Kidney capillary endothelial cell (primary cell): ENCODE results near the gene GFPT1.
"Not testable (repeated sequence)": the region's sequence is repeated elsewhere in the genome, so short reads cannot be mapped to it uniquely, and the experiment has no call there.

Experiments used
- DNase-seq: peaks from one replicate; pipeline ENCODE4 v3.0.0-alpha.2; 2018; ENCODE audit warnings: low spot score

The GFPT1 gene

DNA sequence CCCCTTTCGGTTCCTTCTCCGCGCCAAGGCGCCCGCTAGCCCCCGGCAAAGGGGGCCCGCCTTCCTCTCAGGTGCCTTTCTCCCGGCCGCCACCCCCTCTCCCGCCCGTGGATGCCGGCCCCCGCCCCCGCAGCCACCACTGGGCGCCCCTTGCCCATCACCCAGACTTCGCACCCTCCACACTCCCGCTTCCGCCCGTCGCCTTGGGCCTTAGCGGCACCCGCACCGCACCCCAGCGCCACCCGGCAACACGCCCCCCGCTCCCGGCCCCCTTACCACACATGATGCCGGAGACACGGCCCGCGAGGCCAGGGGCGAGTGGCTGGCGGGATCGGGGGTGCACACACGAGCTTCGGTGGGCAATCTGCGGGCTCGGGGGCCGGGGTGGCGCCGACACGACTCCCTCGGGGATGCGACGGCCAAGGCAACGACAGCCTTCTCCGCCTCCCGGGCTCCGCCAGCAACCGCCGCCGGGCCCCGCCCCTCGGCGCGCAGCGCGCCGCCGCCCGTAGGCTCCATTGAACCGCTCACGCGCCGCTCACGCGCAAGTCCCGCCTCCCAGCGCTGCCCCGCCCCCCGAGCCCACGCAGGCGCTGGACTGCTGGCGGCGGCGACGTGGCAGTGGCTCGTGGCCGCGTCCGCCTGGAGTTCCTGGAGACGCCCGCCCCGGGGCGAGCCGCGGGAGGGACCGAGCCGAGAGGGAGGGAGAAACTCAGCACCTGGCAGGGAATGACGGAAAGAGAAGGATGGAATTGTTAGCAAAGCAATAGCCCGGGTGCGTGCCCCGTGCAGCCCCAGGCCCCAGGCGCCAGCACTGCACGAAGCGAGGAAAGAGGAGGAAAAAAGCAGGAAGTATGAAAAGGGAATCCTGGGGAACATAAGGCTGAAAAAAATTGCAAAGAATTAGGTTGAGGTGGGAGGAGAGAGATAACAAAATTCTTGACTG is at the start of gene GFPT1:
Gene GFPT1, minus strand, starts transcription at position 439 of the 946 bp plus-strand sequence. Its CDS starts 156 bp downstream, at position 283.
- DNase-seq = peak; percentile 88

GRCh38 chr2:69436596-69436937 is 49.5 kb upstream of the GFPT1 start:
- no peak for DNase-seq

- DNase-seq = no peak
Measured at GRCh38 chr2:69434753-69435152, 47.7 kb upstream of the GFPT1 start.

DNA sequence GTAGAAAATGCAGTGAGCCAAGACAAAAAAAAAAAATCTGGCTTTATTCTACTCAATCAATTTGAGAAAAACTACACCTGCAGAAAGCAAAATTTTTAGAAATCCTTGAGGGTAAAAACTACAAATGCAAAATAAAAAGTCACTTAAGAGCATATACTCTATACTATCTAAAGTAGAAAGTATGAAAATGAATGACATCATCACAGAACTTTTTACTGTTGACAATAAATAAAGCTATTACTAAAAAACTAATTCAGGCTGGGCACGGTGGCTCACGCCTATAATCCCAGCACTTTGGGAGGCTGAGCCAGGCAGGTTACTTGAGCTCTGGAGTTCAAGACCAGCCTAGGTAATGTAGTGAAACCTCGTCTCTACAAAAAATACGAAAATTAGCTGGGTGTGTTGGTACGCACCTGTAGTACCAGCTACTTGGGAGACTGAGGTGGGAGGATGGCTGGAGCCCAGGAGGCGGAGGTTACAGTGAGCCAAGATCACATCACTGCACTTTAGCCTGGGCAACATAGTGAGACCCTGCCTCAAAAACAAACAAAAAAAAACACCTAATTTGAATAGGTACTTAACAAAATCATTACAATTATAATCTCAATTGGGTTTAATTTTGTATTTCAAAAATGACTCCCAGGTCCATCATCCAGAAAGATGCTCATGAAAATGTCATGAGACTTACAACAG is 42.6 kb upstream of the GFPT1 start:
- DNase-seq = no peak

DNA sequence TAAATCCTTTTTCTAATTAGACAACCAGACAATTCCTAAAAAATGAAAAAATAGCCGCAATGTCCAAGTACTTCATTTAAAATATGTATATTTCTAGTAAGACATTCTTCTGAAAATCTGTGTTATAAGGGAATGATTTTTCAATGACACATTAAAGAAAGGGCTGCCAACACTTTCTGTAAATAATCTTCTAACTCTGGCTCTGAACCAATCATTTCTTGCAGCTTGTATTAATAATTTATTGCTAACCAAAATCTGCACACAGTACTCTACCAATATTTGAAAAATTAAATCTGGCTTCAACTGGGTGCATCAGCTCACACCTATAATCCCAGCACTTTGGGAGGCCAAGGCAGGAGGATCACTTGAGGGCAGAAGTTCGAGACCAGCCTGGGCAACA is 42.0 kb upstream of the GFPT1 start:
- no peak for DNase-seq

DNA sequence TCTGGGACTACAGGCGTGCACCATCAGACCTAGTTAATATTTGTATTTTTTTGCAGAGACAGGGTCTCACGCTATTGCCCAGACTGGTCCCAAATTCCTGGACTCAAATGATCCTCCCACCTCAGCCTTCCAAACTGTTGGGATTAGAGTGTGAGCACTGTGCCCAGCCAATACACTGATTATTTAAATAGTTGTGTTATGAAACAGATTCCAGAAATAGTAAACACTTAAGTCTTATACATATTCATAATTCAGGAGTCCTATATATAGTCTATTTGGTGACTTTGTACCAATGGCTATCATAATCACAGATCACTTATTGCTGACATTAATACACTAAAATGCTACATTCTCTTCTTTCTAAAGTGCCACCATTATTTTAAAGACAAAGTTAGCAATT is 37.4 kb upstream of the GFPT1 start:
- no peak for DNase-seq

DNA sequence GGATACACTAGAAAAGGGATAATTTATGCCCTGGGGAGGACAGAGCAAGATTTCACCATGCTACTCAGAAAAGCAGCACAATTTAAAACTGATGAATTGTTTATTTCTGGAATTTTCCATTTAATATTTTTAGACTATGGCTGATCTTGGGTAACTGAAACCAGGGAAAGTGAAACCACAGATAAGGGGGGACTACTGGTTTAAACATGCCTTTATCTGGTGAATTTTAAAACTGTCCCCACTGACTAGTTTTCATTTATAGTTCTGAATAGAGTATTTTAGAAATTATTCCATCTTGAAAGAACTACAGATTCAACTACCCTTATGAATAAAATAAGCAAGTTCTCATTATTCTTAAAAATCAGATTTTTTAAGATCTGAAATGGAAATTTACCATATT is 35.2 kb upstream of the GFPT1 start:
- no peak for DNase-seq

GRCh38 chr2:69419111-69419510 is 32.1 kb upstream of the GFPT1 start:
- DNase-seq = not testable (repeated sequence)

- no peak for DNase-seq
Measured at GRCh38 chr2:69416147-69416546, 29.1 kb upstream of the GFPT1 start.

DNA sequence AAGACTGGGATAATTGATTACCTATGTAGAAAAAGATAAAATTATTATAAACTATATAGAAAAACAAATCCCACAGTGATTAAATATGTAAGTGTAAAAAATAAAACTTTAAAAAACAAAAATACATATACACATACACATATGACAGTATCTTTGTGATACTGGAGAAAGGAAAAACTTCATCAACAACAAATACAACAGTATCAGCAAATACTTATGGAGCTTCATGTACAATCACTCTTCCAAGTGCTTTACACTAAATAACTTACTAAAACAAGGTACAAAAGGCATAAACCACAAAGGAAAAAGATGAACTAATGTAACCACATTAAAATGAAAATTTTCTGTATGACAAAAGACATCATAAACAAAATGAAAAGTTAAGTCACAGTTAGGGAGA is 24.1 kb upstream of the GFPT1 start:
- no peak for DNase-seq

- DNase-seq = no peak
Measured at GRCh38 chr2:69405306-69405705, 18.3 kb upstream of the GFPT1 start.

- DNase-seq = no peak
Measured at GRCh38 chr2:69400121-69400520, 13.1 kb upstream of the GFPT1 start.

DNA sequence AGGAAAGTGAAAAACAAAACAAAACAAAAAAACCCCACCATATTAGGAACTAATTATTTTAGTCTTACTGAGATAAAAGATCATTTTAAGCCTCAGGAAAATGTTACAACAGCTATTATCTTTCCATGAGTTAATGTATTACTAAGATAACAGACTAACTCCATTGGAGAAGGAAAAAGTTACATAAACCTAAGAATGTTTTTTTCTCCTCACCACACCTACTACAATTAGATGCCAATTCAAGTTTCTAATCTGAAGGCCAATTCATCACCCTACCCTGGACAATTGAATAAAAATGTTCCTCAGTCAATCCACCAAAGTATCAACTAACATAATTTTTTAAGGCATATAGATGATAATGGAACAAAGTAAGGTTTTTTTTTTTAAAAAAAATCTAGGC is 10.2 kb upstream of the GFPT1 start:
- DNase-seq = no peak

GRCh38 chr2:69395866-69396265 is 8.8 kb upstream of the GFPT1 start:
- DNase-seq = no peak

GRCh38 chr2:69393963-69394362 is 6.9 kb upstream of the GFPT1 start:
- no peak for DNase-seq

DNA sequence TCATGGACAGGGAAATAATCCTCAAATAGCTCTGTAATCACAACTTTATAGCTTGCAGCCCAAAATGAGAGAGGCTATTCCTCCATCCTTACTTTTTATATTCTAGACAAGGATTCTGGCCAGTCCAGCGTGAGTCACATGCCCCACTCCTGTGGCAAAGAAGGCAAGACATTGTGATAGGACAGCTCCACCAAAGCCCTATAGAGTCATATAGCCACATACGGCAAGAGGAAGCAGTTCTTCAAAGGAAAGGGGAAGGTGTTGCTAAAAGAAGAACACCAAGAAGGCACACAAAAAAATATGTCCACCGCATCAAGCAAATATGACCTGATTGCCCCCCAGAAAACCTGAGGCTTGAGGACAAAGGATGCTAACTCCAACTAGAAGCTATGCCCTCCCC is 3.4 kb upstream of the GFPT1 start:
- DNase-seq = no peak

- no peak for DNase-seq
Measured at GRCh38 chr2:69390001-69390400, 3.0 kb upstream of the GFPT1 start.

GRCh38 chr2:69389271-69389670 is 2.2 kb upstream of the GFPT1 start:
- DNase-seq = no peak

GRCh38 chr2:69387770-69388481 is 899 bp upstream of the GFPT1 start:
- no peak for DNase-seq

DNA sequence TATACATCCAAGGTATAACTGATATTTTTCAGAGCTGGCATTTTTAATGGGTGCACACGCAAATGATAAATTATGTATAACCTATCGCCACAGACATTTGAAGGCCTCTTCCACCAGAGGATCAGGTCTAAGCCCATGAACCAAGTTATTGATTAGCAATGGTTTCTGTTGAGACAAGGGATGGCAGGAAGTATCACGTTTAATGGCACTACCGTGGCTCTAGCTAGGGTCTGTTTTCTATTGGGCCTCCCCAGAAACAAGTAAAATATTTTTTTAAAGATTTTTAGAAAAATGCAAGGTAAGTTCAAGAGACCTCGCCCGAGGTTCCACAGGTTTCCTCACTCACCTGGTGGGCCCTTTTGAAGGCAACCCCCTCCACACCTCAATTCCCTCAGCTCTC is 667 bp downstream of the GFPT1 start:
- no peak for DNase-seq

DNA sequence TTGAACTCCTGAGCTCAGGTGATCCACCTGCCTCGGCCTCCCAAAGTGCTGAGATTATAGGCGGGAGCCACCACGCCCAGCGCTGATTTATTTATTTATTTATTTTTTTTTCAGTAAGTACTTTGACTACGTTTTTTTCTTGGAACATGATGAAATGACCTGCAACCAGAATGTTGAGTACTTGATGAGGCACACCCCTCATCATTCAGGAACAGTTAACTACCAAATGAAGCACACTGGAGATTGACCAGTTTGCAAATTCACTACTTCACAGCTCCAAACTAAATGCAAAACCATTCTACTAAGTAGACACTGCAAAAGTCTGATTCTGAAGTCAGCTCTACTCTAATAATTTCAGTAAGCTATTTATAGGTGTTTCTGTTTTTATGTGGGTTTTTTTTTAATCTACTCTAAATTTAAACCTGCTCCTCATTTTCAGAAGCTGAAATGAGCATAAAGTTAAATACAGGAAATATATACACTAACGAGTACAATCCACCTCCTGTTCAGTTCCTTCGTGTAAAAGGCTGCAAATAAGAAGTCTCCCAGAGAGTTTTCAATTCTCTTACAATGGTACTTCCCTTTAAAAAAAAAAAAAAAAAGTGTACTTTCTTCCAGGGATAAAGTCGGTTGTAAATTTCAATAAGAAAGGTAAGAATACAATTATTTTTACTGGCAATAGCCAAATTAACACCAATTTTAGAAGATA is 1.4 kb downstream of the GFPT1 start:
- DNase-seq = no peak

GRCh38 chr2:69384618-69385081 is 2.4 kb downstream of the GFPT1 start:
- DNase-seq = no peak
